HG02678 (cell line): ENCODE measurements around the gene ENKD1.

Experiments used
- ATAC-seq: cut with Tn5 transposase; IDR thresholded peaks from one replicate; pipeline ENCODE4 v1.9.1; 2021; ENCODE audit warnings: mild to moderate bottlenecking, moderate library complexity; ENCODE audit not compliant: unreplicated experiment

The ENKD1 gene

GRCh38 chr16:67664258-67664657, 2.3 kb downstream of the ENKD1 start:
- no peak for ATAC-seq

GRCh38 chr16:67663877-67664222, 2.7 kb downstream of the ENKD1 start:
- no peak for ATAC-seq

GRCh38 chr16:67663151-67663876, 3.2 kb downstream of the ENKD1 start:
- ATAC-seq, result no peak

GRCh38 chr16:67662653-67663010, 3.9 kb downstream of the ENKD1 start:
- ATAC-seq, result no peak

GRCh38 chr16:67661886-67662652, 4.5 kb downstream of the ENKD1 start:
- ATAC-seq, result no peak

- ATAC-seq, result peak; percentile 1
Measured at GRCh38 chr16:67661101-67661761, 5.3 kb downstream of the ENKD1 start.

- ATAC-seq, result peak; percentile 81
Measured at GRCh38 chr16:67660564-67661028, 6.0 kb downstream of the ENKD1 start, which contains the start of gene PARD6A. Gene PARD6A (plus strand): TSS chr16:67660960. CDS start chr16:67661039, 79 bp downstream.

- peak; percentile 57 for ATAC-seq
Measured at GRCh38 chr16:67659675-67660563, 6.6 kb downstream of the ENKD1 start, which contains the start of gene ACD. Gene ACD (minus strand): TSS chr16:67660260. CDS start chr16:67660220, 40 bp downstream.

- no peak for ATAC-seq
Measured at GRCh38 chr16:67658849-67659674, 7.5 kb downstream of the ENKD1 start.

GRCh38 chr16:67657751-67658518, 8.6 kb downstream of the ENKD1 start:
- no peak for ATAC-seq

- ATAC-seq, result no peak
Measured at GRCh38 chr16:67657017-67657608, 9.4 kb downstream of the ENKD1 start.

GRCh38 chr16:67656344-67657016, 10.1 kb downstream of the ENKD1 start:
- no peak for ATAC-seq

- ATAC-seq, result no peak
Measured at GRCh38 chr16:67655363-67655762, 11.2 kb downstream of the ENKD1 start.

GRCh38 chr16:67654403-67654911, 12.1 kb downstream of the ENKD1 start:
- ATAC-seq, result no peak

GRCh38 chr16:67653789-67654402, 12.7 kb downstream of the ENKD1 start:
- no peak for ATAC-seq

- no peak for ATAC-seq
Measured at GRCh38 chr16:67653128-67653788, 13.3 kb downstream of the ENKD1 start.

- ATAC-seq, result no peak
Measured at GRCh38 chr16:67652578-67653127, 13.9 kb downstream of the ENKD1 start.
